HG02938 (cell line): ENCODE measurements around the gene CHST15.

Experiments
- ATAC-seq: cut with Tn5 transposase; IDR thresholded peaks from one replicate; pipeline ENCODE4 v1.9.1; 2021; ENCODE audit warnings: mild to moderate bottlenecking, moderate library complexity; ENCODE audit not compliant: unreplicated experiment

Gene CHST15

DNA sequence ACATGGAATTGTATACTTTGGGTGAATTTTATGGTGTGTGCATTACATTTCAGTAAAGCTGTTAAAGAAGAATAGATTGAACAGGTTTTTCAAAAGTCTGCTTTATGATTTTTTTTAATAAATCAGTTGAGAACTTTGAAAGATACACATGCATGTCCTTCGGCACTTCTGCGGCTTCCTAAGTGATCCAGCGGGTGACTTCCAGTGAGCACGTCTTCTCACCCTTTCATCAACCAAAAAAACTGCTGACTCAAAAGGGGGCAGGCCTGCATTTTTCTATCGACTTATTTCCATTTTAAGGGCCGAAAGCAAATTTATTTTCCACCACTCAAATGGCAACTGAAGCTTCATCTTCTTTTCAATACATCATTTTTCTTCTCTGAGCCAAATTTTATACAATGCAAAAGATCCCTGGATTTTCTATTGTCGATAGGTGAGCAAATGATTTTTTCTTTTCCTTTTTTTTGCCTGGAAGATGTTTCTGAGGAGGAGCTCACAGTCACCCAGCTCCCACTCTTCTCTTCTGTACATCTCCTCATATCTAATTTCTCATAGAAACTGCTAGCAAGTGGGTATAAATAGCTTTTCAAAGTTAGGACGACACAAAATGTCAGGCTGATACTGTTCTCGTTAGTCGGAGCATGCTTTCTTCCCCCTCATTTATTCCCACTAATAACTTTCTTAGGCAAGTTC, 10.2 kb downstream of the CHST15 start:
- ATAC-seq = no peak

DNA sequence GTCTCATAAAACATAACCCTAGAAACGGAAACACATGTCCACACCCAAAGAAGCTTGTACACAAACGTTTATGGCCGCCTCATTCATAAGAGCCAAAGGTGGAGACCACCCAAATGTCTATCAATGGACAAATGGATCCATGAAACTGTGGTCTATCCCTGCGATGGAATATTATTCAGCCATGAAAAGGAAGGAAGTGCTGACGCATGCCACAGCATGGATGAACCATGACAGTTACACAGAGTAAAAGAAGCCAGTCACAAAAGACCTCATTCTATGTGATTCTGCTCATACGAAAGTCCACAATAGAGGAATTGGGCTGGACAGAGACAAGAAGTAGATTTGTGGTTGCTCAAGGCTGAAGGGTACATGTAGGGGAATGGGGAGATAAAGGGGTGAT, 10.8 kb downstream of the CHST15 start:
- no peak for ATAC-seq

DNA sequence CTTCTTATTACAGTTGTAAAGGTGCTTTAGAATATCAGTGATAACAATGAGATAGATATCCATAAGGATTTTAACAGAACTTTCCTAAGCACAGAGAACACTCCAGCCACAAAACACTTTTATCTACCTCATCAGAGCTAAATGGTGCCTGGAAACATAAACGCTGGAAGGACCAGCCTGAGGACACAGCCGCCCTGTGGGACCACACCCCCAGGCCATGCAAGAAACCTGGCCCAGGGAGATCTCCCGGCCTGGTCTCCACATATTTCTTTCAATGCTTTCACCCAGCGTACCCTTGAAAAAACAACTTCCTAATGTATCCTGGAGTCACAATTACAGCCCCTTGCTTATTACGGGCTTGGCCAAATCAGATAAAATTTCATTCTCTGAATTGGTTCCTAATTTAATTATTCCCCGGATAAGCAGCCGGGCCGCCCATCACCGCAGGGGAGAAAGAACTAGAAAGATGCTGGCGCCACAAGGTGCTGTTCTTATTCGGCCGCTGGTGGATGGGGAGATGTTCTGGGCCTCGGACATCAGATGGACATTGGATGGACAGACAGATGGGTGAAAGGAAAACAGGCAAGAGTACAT, 11.8 kb downstream of the CHST15 start:
- ATAC-seq = no peak

DNA sequence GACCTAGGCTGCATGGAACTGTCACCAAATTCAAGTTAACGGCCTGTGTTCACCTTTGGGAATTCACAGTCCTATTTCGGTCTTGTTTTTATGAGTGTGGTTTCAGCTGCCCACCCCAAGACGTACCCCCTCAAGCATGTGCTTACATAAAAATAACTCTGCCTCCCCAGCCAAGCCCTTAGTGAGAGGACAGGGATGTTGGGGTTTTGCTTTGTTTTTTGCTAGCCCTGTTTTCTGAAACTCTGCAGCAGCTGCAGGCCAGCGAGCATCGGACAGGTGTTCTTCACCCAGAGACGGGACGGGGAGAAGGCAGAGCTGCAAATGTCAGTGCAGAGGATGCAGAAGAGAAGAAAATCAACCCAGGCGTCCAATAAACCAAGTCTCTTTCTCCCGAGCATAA, 13.5 kb downstream of the CHST15 start:
- no peak for ATAC-seq

DNA sequence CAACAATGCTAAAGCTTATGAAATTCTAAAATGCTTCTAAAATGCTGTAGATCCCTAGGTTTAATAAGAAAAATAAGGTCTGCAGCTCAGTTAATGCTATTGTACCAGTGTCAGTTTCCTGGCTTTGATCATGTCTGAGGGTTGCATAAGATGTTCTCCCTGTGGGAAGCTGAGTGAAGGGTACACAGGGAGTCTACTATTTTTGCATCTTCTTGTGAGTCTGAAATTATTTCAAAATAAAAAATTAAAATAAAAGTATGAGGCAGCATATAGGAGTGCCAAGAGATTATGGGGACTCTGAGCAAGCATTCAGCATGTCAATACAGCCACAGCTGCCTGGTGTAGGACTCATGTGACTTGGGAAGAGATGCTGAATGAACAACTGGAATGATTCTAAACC, 14.7 kb downstream of the CHST15 start:
- ATAC-seq = no peak

DNA sequence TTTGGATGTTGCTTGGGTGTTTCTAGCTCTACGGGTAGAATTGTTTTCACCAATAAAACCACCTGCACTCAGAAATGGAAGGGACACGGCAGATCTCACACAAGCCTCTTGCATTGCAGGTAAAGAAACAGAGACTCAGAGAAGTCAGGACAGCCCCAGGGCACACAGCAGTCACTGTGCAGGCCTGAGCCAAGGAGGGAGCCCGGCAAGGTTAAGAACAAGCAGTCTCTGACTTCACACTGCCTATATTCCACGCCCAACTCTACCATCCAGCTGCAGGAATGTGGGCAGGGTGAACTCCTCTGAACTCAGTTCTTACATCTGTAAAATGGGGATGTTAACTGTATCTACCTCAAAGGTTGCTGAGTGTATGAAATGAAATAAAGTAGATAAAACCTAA, 15.4 kb downstream of the CHST15 start:
- no peak for ATAC-seq

DNA sequence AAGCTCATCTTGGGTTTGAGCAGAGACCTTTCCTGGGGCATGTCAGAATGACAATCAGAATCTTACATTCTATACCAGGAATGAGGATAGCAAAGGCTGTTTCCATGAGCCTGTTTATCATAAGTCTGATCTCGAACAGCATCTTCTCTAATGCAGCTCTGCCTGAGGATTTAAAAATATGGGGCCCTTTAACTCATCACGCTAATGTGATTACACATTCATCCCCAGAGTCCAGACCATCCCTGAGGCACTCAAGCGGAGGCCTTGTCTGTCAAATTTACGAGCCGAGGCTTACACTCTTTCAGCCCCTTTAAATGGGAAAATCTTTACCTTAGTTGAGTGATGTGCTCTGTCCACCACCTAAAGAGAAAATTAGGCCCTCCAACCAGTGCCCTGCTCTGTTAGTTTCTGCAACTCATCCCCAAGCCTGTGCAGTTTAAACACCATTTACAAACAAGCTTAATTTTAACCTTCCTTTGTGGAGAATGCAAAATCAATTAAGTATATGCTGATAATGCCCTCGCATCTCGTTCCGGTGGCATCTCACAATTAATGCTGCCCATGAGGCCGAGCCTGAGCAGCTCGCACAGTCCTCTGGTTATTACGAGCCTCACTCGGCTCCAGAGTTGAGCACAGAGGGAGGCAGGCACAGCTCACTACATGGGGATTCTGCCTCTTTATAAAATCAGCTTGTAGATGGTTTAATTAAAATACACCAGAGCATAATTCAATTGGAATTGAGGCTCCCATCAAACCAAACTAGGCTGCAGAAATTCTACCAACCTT, 16.0 kb downstream of the CHST15 start:
- no peak for ATAC-seq

DNA sequence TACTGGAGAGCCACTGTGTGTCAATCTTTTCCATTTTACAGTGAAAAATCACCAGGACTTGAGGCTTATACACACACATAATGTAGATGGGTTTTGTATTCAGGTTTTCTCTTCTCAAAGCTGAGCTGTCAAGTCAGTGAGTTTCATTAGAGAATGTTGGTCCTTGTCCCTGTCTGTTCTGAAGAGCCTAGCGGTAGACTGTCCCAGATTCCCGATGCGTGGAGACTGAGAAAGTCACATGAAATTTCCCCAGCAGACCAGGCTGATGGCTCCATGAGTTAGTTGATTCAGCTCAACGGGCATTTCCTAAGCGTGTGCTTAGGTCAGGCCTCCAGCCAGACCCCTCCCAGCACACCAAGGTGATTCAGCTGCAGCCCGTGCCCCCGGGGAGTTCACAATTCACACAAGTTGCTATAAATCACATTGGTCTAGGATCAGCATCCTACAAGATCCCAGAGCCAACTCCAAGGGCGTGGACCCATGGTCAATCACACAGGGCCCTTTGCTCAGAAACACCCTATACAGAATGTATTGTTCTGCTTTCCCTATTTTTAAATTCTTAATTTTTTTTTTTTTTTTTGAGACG, 17.2 kb downstream of the CHST15 start:
- ATAC-seq = no peak

DNA sequence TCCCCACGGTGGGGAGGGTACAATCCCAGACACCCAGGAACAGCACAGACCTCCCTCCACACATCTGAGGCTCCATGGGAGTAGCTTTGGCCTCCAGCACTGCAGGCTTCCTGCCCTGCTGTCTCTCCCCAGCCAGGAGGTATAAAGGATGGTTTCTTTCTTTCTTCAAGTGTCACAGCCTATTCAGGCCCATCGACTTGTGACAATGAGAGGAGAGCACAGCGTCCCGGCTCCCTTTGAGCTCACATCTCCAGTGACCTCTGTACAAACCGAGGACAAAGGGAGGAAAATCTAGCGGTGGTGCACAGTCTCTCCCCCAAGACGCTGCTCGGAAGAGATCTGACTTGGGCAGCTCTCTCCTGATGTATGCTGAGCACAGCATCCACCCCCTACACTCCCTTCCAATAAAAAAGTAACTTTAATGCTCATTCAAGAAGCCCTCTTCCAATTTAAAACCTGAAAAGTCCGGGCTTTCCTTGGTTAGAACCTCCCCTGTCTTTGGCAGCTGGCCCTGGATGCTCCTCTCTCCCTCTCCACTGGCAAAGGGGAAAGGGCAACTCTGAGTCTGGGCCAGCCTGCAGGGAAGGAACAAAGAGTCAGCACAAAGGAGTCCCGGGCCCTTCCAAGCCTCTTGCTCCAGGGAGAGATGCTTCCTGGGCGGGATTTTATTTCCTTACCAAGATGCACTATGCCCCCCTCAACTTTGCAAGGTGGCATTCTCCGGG, 18.0 kb downstream of the CHST15 start:
- no peak for ATAC-seq

DNA sequence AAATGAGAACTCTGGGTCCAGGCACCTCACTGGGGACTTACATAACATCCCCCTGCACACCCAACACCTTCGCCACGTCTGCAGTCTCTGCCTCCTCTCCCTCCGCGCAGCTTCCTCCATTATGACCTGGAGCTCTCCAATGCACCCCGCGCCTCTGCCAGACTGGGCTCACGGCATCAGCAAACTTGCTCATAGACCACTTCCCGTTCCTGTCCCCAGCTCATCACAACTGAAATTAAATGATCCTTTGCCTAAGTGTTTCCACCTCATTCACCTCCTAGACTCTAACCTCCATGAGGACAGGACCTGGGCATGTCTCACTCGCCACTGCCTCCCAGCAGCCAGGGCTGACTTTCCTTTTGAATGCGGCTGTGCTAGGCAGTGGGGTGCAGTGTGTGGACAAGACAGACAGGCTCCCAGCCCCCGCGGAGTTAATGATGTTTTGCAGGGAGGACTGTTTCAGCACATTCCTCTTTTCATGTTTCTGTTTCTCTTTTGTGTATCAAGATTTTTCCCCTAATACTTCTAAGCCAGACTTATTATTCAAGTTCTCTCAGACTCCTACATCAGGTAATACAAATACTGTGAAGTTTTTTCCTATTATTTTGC, 18.8 kb downstream of the CHST15 start:
- no peak for ATAC-seq

DNA sequence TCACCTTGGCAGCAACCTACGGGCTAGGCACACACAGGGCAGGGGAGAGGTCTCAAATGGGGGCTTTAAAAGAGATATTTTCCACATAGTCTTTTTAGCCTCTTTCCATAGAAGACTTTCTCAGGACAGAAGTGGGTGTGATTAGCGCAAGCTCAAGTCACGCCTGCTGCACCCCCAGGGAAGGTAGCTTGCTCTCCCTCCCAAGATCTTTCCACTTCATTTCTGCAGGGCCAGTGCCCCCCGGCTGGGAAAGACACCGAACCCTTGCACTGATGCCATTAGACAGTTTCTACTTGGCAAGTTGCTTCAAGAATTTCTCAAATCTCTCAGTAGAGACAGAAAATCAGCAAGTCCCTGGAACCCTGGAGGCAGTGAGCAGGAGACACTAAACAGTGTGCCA, 19.4 kb downstream of the CHST15 start:
- no peak for ATAC-seq

DNA sequence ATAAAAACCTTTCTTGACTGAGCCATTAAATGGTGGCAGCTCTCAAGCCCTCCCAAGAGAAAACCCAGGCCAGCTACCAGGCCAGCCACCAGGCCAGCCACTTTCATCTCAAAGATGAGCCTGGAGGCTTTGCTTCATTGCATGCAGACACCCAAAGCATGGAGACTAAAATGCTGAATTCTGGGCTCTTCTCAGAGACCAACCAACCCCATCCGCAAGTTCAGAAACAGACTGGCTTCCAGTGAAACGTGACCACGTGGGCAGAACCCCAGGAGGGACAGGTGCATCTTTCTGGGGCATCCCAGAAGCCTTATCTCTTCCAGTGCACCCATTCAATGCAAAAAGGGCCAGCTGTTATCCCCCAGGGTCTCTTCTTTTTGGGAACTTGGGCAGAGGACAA, 20.9 kb downstream of the CHST15 start:
- no peak for ATAC-seq

DNA sequence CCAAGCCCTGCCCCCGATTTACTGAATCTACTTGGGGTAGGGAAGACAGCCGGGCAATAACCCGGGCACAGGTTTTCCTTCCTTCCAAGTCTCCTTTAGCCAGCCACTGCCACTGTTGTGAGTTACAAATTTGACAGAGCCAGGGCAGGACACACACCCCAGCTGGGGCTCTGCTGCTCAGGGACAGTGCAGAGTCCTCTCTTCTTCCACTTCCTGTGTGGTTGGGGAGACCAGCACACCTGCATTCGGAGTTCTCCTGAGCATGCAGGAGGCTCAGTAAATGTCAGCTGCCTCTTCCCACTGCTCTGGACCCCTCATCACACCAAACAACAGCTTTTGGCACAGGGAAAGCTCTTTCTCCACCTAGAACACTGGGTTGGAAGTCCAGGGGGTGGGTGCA, 21.3 kb downstream of the CHST15 start:
- no peak for ATAC-seq

DNA sequence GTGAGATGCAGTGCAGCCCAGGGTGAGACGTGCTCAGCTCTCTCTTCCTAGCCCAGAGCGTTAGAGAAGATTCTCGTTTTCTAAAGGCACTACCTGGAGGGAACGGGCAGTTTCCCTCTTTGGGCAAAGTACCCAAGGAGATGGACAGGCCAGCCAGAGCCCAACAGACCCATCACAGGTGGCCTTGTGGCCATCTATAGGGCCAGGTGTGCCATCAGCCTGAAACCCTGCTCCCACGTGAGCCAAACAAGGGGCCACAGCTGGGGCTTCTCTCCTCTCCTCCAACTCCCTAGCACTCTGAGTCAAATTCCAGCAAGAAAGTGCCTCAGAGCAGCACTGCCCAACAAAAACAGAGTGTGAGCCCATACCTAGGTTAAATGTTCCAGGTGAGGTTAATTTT, 22.3 kb downstream of the CHST15 start:
- no peak for ATAC-seq

DNA sequence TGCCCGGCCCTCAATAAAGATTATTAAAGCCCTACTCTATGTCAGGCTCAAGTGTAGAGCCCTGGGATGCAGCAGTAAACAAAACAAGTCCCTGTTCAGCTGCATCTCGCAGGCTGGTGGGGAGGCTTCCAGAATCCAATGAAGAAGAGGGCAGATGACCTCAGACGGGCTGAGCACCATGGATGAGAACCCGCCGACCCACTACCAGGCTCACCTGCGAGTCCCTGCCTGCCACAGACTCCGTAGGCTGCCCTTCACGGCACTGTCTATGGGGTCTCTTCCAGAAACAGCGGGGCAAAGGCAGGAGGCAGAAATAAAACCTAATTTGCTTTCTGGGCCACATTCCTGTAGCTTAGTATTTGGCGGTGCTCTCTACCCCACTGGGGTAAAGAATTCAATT, 22.7 kb downstream of the CHST15 start:
- ATAC-seq = no peak

DNA sequence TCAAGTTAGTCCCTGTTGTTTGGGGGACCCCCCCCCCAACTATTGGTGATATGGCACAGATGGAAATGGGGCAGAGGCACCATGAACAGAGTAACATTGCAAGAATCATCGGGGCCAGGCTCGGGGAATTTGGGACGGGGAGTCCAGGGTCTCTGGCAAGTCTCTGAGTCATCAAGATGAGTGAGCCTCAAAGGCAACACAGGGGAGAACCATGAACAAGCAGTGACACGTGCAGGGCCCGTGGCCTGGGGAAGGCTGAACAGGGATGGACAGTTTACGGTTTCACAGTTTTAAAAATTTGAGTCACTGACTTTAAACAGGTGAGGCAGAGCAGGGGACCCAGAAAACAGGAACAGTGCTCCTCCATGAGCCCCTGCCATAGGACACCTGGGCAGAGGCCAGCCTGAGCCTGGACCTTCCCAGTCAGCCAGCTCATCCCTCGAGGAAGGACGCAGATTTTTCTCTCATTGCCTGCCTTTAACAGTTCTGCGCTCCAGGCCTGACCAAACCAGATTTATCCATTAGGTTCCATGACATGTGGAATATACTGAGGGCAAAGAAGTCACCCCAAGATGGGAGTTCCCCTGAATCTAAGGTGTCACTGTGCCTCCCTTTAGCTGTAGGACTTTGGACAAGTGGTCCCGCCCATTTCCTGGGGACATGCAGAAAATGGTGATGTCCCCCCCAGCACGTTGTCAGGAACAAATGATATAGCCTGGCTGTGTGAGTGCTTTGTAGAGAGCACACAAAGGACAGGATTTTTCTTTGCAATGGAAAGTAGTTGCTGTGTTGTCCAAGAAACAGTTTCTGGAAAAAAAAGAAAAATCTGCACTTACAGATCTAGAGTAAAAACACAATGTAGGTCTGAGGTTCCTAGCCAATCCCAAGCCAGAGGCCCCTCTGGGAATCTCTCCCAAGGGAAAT, 23.8 kb downstream of the CHST15 start:
- no peak for ATAC-seq

DNA sequence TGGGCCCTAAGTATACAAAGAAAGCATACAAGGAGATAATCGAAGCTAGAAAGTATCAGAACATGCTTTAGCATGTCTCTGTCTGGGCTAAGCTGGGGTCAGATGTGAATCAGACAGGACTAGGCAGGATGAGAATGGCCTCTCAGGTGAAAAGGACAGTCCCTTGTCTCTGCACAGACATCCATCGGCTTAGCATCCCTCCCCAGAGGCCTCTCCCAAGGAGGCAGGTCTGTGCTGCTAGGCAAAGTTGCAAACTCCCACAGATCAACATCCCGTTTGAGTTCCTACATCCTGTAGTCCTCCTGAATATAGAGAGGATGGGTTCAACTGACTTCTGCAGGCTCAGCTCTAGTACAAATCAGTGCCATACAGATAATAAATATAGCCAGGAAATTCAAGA, 24.5 kb downstream of the CHST15 start:
- no peak for ATAC-seq

DNA sequence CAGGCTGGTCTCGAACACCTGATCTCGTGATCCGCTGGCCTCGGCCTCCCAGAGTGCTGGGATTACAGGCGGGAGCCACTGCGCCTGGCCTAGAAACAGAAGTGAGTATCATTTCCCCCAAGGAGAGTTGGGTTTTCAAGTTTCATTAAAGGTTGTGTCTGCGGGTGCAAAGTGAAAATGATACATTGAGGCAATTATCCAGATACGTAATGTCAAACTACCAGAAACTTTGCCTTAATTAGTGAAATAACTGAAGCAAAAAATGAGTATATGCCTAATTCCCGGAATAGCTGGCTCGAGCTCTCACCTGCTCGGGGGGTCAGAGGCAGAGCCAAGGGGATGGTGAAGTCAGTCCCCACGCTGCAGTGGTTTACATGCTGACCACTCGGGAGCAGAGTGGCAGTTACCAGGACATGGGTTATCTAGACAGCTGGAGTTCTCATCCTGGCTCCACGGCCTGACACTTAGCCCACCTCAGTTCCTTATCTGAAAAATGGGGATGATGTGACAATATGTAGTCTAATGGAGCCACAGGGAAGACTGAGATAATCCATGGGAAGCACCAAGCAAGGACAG, 25.5 kb downstream of the CHST15 start:
- no peak for ATAC-seq
